VCaP (cell line): ENCODE results near the gene MYH14.

Experiments used
- H3K27ac ChIP-seq: fragments of 450-650 bp; 2 replicates; pipeline ENCODE4 v1.5.1; 2017
- TF ChIP-seq, protein P1 (sequence below): fragments of 450-650 bp; conservative IDR thresholded peaks from 2 replicates; pipeline ENCODE4 v1.5.1; 2017; ENCODE audit warnings: mild to moderate bottlenecking, moderate library complexity

Gene MYH14

GRCh38 chr19:50237493-50237892 lies 34.1 kb downstream of the MYH14 start:
- TF ChIP-seq, protein P1, sequence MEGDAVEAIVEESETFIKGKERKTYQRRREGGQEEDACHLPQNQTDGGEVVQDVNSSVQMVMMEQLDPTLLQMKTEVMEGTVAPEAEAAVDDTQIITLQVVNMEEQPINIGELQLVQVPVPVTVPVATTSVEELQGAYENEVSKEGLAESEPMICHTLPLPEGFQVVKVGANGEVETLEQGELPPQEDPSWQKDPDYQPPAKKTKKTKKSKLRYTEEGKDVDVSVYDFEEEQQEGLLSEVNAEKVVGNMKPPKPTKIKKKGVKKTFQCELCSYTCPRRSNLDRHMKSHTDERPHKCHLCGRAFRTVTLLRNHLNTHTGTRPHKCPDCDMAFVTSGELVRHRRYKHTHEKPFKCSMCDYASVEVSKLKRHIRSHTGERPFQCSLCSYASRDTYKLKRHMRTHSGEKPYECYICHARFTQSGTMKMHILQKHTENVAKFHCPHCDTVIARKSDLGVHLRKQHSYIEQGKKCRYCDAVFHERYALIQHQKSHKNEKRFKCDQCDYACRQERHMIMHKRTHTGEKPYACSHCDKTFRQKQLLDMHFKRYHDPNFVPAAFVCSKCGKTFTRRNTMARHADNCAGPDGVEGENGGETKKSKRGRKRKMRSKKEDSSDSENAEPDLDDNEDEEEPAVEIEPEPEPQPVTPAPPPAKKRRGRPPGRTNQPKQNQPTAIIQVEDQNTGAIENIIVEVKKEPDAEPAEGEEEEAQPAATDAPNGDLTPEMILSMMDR: peak; percentile 46

GRCh38 chr19:50238043-50238442 lies 34.6 kb downstream of the MYH14 start:
- TF ChIP-seq, protein P1: no peak
- no peak overlapping the region for H3K27ac ChIP-seq

More at GRCh38 chr19:50237493-50237892, 34.1 kb downstream of the MYH14 start:
- peak overlapping the region; percentile 13; the same call in 1 of the 2 replicates for H3K27ac ChIP-seq

GRCh38 chr19:50239921-50240590 lies 36.6 kb downstream of the MYH14 start:
- H3K27ac ChIP-seq: no peak overlapping the region
- TF ChIP-seq, protein P1: no peak

DNA sequence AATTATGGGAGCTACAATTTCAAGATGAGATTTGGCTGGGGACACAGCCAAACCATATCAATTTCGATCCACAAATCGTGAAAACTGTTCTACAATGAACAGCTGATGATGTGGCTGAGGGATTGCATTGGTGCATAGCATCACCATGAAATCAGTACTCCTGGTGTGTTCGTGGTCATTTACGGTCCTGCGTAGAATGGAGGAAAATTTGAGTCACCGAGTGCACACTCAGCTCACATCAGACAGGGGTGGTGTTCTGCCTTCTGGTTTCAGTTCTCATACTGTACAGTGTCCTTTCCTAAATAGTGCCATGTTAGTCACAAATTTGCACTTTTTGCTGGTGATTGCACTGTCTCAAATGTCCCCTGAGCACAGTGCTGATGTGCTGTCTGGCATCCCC lies 39.2 kb downstream of the MYH14 start:
- no peak overlapping the region for H3K27ac ChIP-seq
- TF ChIP-seq, protein P1: no peak

- TF ChIP-seq, protein P1: no peak
Observed at GRCh38 chr19:50244695-50245094, 41.3 kb downstream of the MYH14 start.

DNA sequence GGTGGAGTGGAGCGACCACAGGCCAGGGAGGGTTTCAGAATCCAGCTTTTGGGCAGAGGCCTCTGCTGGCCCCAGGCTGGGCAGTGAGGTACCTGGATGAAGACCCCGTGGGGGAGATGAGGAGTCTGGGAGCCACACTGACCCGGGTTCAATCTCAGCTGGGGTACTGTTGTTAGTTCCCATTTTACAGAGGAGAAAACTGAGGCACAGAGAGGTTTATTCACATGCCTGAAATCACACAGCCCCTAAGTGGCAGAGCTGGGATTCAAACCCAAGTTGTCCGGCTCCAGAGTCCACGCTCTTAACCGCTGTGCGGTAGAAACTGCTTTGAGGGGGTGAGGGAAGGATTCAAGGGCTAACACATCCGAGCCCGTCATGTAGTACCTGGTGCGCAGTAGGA lies 45.0 kb downstream of the MYH14 start:
- no peak overlapping the region for H3K27ac ChIP-seq
- TF ChIP-seq, protein P1: no peak

More at GRCh38 chr19:50244695-50245094, 41.3 kb downstream of the MYH14 start:
- H3K27ac ChIP-seq: no peak overlapping the region

DNA sequence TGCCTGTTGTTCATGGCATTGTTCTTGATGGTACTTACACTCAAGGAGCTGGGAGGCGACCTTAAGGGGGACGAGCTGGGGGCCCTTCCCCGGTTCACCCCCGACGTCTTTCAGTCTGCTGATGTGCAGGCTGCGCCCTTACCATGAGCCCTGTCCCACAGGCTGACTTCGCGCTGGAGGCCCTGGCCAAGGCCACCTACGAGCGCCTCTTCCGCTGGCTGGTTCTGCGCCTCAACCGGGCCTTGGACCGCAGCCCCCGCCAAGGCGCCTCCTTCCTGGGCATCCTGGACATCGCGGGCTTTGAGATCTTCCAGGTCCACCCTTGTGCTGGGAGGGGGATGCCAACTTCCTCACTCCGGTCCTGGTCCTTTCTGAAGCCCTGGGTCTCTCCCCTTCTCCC lies 45.4 kb downstream of the MYH14 start:
- H3K27ac ChIP-seq: no peak overlapping the region
- TF ChIP-seq, protein P1: no peak
